GM19238 (cell line): ENCODE results near the gene NDRG2.
A peak's percentile ranks its signal among the peaks of the same experiment; 100 is the strongest.
"Not testable (repeated sequence)": the region's sequence is repeated elsewhere in the genome, so short reads cannot be mapped to it uniquely, and the experiment has no call there.

Experiments used
- DNase-seq: peaks from one replicate; pipeline ENCODE4 v3.0.0; 2011; ENCODE audit warnings: low spot score; ENCODE audit not compliant: insufficient read length

NDRG2 gene

DNA sequence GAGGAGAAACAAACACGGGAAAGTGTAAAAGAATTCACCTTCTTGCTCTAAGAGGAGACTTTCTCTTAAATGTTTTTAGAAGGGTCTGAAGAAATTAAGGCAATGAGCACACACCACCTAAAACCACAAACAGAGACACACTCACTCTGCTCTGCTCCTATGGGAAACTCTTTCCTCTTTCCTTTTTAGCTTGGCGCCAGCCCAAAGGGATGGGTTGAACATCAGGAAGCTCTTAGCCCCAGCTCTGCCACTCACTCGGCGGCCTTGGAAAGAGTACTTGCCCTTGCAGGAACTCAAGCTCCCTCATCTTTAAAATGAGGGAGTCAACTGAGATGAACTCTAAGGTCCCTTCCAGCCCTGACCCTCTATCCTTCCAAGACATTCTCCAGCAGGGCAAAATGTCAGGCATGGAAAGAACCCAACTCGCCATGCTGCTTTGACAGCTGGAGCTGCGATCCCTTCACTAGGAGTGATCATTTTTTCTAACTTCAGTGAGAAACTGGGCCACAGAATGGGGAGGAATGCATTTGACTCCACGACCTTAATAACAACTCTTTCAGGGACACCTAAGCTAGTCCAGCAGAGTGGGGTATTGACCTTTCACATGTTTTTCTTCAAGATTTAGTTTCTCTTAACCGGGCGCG, 31.8 kb upstream of the NDRG2 start:
- DNase-seq = no peak

DNA sequence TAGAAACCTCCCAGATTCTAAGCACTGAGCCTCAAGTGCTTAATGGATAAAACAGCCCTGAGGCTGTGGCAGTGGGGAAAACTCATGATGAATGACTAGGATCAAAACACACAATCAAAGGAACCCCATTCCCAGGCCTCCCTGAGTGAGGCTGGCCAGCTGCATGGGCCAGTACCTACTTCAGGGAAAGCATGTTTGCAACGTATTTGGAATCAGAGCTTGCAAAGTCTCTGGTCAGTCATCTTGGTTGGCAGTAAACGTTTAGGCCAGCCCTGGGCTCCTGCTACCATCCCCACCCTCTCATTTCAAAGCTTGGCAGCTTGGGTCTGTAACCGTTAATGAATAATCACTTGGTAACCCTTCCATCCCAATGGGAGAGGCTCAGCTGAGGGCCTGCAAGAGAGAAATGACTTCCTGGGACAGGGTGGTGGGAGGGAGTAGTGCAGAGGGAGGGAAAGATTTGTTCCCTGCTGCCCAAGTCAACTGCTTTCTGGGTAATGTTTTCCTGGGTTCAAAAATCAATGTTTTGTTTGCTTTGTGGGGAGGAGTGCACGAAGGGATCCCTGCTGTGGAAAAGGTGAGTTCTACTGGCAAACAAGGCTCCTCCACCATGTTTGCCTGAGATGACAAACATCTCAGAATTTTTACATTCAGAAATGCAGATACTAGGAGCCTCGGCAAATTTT, 30.7 kb upstream of the NDRG2 start:
- no peak for DNase-seq

DNA sequence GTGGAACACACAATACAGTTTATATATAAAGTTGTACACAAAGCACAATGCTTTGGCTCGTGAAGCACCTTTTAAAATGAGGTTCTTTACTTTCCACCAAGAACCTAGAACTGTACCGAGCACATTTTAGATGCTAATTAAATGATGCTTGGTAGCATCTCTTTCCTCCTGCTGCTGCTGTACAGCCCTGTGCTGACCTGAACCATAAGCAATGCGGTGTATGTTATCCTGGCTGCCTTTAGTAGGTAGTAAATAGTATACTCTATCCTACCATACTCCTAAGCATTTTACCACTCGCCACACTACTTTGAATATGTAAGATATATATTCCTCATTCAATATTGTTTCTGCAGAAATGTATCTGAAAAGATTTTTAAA, 29.9 kb upstream of the NDRG2 start:
- DNase-seq = no peak

DNA sequence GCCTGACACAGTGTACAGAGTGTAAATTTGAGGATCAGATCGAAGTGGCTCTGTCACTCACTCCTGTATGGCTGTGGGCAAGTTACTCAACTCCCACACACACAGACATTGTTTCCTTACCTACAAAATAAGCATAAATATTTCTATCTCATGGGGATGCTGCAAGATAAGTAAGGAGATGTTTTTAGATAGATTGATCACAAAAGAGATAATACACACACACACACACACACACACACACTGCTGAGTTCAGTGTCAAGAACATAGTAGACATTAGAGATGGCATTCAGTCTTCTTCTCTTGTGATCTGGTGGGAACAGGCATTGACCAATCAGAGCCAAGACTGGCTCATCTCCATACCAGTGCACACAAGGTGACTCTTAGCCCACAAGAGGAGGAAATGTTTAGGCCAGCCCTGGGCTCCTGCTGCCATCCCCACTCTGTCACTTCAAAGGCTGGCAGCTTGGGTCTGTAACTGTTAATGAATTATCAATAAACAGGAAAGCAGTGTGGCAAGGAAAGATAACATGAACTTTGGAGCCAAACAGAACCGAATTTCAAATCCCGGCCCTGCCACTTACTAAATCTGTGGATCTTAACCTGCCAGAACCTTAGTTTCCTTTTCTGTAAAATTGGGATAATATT, 29.4 kb upstream of the NDRG2 start:
- DNase-seq = no peak

DNA sequence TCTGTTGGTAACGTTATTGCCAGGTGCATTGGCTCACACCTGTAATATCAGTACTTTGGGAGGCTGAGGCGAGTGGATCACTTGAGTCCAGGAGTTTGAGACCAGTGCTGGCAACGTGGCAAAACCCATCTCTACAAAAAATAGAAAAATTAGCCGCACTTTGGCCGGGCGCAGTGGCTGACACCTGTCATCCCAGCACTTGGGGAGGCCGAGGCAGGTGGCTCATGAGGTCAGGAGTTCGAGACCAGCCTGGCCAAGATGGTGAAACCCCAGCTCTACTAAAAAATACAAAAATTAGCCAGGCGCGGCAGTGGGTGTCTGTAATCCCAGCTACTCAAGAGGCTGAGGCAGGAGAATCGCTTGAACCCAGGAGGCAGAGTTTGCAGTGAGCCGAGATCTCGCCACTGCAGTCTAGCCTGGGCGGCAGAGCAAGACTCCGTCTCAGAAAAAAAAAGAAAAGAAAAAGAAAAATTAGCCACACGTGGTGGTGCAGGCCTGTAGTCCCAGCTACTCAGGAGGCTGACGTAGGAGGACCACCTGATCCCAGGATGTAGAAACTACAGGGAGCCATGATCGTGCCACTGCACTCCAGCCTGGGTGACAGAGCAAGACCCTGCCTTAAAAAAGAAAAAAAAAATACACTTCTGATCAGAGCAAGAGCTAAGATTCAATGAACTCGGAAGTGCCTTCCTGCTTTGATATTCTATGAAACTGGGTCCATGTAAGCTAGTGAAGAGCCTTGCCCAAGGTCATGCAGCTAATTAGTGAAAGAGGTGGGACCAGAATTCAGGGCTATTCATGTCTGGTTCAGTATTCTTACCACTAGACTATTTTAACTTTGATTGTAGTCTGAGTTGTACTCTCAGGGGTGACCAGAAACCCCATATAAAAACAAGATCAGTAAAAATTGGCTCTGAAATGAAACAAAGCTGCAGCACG, 28.6 kb upstream of the NDRG2 start:
- no peak for DNase-seq

DNA sequence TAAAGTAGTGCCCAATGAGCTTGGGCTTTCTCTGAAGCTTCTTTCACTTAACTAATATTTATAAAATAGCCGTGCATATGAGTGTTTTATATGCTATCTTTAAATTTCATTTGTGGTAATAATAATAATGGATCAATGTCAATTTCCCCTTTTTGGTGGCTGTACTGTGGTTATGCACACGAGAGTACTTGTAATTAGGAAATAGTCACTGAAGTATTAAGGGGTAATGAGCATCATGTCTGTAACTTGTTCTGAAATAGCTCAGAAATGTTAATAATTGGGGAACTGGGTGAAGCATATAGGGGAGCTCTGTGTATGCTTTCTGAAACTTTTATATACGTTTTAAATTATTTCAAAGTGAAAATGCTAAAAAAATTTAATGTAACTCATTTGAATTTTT, 25.7 kb upstream of the NDRG2 start:
- no peak for DNase-seq

DNA sequence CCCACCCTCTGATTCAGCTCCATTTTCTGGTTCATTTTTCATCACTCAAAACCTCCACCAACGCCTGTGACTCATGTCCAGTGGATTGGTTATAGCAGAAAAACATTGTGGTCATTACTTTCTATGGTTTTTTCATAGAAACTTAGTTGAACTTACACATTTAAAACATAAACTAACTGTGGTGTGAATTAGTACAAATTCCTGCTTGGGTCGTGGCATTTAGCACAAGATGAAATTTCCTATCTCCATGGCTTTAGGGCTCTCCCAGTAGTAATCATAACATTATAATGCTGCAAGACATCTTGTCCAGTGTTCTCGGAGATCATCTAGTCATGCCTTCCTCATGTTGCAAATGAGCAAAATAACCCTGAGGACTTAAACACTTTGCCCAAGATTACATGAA, 24.4 kb upstream of the NDRG2 start:
- no peak for DNase-seq

DNA sequence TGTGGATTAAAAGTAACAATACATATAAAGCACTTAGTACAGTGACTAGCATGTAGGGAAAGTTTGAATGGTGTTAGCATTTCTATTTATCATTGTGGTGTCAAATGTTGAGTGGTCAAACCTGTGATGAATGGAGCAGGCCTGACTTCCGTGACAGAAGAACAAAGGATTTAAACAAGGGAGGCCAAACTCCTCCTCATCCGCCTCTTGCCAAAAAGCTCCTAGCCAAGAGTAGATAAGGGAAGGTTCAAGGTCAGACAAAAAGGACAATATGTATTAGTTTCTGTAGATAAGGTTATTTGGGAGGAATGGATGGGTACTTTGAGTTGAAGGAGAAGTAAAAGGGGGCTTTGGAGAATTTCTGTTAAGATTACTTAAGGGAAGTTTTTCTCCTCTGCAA, 23.8 kb upstream of the NDRG2 start:
- no peak for DNase-seq

DNA sequence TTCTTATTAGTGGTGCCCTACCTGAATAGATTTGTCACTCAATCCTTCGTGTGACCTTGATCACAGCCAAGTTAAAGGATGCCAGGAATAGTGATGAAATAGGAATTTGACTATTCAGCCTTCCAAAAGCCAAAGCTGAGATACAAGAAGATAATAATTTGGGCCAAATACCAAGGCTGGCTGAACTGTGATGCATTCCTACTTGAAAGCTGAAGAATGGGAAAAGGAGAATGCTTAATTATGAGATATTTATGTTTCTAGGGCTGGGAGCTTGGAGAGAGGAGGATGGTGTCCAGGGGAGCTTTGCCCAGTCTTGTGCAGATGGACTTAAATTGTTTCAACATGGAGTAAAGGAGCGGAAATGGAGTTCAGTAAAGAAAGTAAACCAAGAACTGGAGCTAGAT, 22.5 kb upstream of the NDRG2 start:
- DNase-seq = no peak

DNA sequence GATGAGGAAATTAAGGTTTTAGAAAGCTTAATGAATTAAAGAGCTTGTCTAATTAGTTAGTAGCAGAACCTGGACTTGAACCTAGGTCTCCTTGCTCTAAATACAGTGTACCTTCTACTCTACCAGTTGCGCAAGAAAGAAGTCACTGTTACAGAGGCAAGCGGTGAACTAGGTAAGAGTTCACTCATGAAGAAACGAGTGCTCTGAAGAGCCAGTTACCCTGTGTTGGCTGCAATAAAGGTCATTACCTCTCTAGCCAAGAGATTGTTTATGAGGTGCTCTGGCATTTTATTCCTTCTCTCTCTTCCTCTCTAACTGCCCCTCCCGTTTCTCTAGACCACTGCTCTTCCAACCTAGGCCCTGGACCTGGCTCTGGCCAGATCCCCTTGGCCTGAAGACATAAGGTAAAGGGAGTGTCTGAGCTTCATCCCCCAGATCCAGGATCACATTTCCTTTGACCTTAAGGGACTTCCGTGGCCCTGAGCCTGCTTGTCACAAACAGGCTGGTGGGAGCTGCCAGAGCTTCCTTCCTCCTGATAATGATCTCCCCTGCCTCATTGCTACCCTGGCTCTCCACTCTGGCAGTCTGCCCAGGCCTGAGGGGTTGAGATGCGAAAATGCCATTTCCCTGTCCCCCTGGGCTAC, 19.2 kb upstream of the NDRG2 start:
- no peak for DNase-seq

DNA sequence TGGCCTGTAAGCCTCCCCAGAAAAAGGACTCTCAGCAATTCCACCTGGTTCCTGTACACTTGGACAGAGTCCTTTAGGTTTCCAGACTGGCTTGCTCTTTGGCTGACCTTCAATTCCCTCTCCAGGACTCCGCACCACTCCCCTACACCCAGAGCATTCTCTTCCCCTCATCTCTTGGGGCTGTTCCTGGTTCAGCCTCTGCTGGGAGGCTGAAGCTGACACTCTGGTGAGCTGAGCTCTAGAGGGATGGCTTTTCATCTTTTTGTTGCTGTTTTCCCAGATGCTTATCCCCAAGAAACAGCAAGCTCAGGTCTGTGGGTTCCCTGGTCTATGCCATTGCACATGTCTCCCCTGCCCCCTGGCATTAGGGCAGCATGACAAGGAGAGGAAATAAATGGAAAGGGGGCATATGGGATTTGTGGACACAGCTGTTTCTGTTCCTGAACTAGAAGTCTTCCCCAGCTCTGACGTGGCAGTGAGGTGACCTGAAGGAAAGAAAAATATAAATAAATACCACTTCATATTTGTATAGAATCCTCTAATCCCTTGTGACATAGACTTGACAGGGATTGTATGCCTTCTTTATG, 18.6 kb upstream of the NDRG2 start:
- no peak for DNase-seq

DNA sequence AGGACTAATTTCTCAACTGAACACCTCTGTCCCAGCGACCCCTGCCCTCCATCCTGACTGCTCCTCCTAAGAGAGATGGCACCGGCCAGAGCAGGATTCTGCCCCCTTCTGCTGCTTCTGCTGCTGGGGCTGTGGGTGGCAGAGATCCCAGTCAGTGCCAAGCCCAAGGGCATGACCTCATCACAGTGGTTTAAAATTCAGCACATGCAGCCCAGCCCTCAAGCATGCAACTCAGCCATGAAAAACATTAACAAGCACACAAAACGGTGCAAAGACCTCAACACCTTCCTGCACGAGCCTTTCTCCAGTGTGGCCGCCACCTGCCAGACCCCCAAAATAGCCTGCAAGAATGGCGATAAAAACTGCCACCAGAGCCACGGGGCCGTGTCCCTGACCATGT, 18.1 kb upstream of the NDRG2 start:
- no peak for DNase-seq

DNA sequence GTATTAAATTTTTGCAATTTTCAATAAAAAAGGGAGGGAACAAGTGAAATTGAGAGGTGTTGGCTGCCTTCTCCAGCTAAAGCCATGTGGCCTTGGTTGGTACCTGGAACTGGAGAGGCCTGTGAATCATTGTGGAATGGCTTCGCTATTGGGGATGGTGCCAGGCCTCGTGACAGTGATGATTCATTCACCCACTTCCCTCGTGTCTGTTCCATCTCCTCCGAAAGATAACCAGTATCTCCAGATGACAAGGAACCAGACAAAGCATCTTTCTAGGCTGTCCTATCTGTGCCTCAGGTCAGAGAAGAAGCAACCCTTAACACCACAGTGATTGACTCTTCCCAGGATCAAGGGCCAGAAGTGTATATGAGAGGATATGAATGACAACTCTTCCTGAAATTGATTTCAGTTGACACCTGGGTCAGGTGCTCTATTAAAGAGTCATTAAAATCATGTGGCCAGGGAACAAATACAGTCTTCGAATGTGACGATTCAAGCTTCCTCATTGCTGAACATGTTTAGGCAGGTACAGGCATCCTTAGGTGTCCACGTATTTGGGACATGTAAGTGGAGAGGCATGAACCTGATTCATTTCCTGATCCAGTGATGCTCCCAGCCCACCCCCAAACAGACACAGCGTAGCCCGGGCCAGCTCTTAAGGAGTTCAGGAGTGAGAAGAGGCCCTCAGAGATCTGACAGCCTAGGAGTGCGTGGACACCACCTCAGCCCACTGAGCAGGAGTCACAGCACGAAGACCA, 17.0 kb upstream of the NDRG2 start, which contains the start of gene RNASE7:
RNASE7 (plus strand) TSS at position 687 of the 758 bp plus-strand sequence. CDS start 631 bp downstream, outside the sequence.
- DNase-seq = no peak

DNA sequence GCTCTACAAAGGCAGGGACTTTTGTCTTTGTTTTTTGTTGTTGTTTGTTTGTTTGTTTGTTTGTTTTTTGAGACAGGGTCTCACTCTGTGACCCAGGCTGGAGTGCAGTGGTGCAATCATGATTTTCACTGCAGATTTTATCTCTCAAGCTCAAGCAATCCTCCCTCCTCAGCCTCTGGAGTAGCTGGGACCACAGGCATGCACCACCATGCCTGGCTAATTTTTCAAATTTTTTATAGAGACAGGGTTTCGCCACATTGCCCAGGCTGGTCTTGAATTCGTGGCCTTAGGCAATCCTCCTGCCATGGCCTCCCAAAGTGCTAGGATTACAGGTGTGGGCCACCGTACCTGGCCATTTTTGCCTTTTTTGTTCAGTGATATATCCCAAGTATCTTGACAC, 16.1 kb upstream of the NDRG2 start:
- not testable (repeated sequence) for DNase-seq

DNA sequence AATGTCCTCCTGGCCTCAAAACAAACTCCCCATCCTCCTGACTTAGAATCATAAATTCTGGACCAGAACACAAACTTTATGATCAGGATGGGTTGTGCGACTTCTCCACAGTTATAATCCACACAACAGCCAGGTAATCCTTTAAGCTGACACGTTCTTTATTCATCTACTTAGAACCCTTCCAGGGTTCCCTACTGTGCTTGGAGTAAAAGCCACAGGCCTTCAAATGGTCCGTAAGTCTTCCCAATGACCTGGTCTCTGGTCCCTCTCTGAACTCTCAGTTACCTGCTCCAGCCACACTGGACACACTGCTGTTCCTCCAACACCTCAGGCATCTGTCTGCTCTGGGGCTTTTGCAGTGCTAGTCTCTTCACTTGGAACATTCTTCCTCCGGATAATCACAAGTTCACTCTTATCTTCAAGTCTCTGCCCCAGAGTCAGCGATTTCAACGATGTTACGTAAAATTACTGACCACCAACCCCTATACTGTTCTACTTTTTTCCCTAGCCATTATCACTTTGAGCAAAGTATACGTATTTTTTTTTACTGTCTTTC, 15.6 kb upstream of the NDRG2 start:
- no peak for DNase-seq

DNA sequence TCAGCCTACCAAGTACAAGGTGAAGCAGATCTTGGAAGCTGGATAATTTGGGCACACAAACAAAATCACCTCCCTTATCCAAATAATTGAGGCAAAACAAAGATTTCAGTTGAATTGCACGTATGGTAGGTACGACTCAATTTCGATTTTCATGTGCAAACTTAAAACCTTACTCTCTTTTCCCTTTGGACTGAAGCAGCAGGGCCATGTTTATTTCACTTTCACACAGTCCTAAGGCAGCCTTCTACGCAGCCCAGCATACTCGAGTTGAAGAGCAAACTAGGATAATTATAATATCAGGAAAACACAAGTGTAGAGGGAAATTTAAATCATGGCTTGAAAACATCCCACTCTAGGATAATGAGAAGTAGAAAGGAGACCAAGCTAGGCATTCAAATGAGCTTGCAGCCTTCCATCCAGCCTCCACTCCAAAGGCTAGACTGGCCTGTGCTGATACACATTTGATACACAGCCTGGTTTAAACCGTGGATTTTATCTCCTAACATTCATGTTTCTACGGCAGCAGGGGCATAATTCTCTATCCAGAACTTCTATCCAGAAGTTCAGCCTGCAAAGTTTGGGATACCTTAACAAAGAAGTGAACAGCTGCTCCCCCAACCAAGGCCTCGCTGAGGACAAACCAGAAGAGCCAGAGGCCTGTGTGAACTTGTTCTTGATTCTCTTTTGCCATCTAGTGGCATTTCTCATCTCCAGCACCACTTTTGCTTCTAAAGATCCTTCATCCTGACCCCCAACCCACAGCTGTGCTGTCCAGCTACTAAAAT, 14.9 kb upstream of the NDRG2 start:
- peak; percentile 23 for DNase-seq

DNA sequence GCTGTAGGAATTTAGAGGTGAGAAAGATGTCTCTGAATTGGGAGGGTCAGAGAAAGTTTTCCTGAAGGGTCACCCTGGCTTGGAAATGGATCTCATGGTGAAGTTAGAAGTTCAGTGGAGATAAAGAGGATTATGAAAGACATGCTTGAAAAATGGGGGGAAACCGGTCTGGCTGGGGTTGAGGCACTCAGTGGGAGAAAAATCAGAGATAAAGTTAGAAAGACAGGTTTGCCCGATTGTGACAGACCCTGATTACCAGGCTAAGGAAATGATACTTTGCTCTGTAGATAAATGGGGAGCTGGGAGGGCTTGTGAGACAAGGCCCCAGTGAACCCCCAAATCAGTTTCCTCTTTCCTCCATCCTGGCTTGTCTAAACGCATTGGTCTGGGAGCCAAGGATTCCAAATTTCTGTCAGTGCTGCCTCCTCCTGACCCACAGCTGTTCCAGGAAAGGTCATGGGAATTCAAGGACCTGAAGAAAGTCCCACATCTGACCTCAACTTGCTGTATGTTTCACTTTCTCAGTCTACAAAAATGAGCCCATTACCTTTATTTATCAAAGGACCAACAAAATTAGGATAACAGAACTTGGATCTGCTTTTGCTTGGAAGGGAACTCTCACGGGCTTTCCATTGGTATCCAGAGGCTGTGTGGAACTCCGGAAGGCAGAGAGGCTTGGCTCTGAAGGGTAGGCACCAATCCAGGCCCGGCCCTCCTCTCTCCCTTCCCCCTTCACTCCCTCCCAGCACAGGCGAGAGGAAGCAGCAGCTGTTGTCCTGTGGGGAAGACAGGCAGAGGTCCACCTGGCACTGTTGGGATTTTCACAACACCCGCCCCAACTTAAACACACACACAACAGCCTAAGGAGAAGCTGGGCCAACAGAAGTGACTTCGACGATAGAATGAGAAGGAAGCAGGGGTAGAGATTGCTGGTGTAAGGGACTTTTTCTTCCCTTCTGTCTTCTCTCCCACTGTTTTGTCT, 13.9 kb upstream of the NDRG2 start:
- no peak for DNase-seq

DNA sequence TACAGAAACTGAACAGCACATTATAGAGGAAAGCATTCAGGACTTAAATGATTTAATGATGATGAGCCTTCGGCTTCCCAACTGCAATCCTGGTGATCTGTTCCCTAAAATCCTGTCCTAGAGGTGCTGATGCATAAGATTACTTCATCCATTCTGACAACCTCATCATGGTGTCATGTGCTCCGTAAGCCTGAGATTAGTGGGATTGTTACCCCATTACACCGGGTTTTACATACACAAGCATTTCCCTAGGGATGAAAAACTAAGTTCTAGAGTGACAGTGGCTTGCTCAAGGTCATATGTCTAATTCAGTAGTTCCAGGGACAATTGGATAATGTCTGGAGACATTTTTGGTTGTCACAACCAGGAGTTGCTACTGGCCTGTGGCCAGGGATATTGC, 12.3 kb upstream of the NDRG2 start:
- no peak for DNase-seq
